NCI-H2029 treated with DMSO at 0.1 percent for 48 hours (cell line): ENCODE results near the gene C4orf36.

ENCODE experiments used
- DNase-seq: peaks from one replicate; lab custom pipeline; 2025; lab: John Stamatoyannopoulos, UW

Gene C4orf36

GRCh38 chr4:86855572-86855971 lies 36.6 kb downstream of the C4orf36 start:
- no peak for DNase-seq

- no peak for DNase-seq
Measured at GRCh38 chr4:86853209-86853608, 39.0 kb downstream of the C4orf36 start.

- no peak for DNase-seq
Measured at GRCh38 chr4:86848732-86849619, 43.2 kb downstream of the C4orf36 start, which contains the start of gene SLC10A6. SLC10A6 (minus strand) TSS chr4:86849384; CDS start chr4:86849115, 269 bp downstream.

GRCh38 chr4:86848136-86848535 lies 44.1 kb downstream of the C4orf36 start:
- no peak for DNase-seq

- no peak for DNase-seq
Measured at GRCh38 chr4:86847571-86847970, 44.7 kb downstream of the C4orf36 start.

- no peak for DNase-seq
Measured at GRCh38 chr4:86846921-86847320, 45.3 kb downstream of the C4orf36 start.

- no peak for DNase-seq
Measured at GRCh38 chr4:86845593-86845992, 46.6 kb downstream of the C4orf36 start.

- no peak for DNase-seq
Measured at GRCh38 chr4:86841309-86841708, 50.9 kb downstream of the C4orf36 start.

- DNase-seq = no peak
Measured at GRCh38 chr4:86840858-86841257, 51.4 kb downstream of the C4orf36 start.

- peak; percentile 70 for DNase-seq
Measured at GRCh38 chr4:86837691-86838503, 54.3 kb downstream of the C4orf36 start.

GRCh38 chr4:86835677-86836076 lies 56.5 kb downstream of the C4orf36 start:
- no peak for DNase-seq

- peak; percentile 38 for DNase-seq
Measured at GRCh38 chr4:86834901-86835300, 57.3 kb downstream of the C4orf36 start.

- DNase-seq = no peak
Measured at GRCh38 chr4:86833615-86834014, 58.6 kb downstream of the C4orf36 start.

- peak; percentile 71 for DNase-seq
Measured at GRCh38 chr4:86831262-86832130, 60.7 kb downstream of the C4orf36 start.
